ENCODE results near the gene KRTAP9-7.
"Not testable (repeated sequence)": the region's sequence is repeated elsewhere in the genome, so short reads cannot be mapped to it uniquely, and the experiment has no call there.

KRTAP9-7 gene

DNA sequence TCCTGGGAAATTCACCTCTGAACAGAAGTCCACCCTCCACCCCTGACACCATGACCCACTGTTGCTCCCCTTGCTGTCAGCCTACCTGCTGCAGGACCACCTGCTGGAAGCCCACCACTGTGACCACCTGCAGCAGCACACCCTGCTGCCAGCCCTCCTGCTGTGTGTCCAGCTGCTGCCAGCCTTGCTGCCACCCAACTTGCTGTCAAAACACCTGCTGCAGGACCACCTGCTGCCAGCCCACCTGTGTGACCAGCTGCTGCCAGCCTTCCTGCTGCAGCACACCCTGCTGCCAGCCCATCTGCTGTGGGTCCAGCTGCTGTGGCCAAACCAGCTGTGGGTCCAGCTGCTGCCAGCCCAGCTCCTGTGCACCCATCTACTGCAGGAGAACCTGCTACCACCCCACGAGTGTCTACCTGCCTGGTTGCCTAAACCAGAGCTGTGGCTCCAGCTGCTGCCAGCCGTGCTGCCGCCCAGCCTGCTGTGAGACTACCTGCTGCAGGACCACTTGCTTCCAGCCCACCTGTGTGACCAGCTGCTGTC, at the start of gene KRTAP9-7:
TSS of gene KRTAP9-7 (plus strand) at position 51 of the 543 bp plus-strand sequence. CDS start at position 51, 0 bp downstream.
- DNase-seq (ENCODE audit: low read depth in 3 of 3, low spot score in 1 of 3), result not testable (repeated sequence)

GRCh38 chr17:41226051-41226450, 49.4 kb upstream of the KRTAP9-7 start:
- DNase-seq (ENCODE audit: low read depth in 3 of 3, low spot score in 1 of 3), result no peak

- DNase-seq (ENCODE audit: low read depth in 3 of 3, low spot score in 1 of 3), result not testable (repeated sequence)
Measured at GRCh38 chr17:41226598-41227095, 48.9 kb upstream of the KRTAP9-7 start, which contains the start of gene KRTAP9-2. Gene KRTAP9-2 (plus strand): TSS chr17:41226648. CDS start chr17:41226655, 7 bp downstream.

DNA sequence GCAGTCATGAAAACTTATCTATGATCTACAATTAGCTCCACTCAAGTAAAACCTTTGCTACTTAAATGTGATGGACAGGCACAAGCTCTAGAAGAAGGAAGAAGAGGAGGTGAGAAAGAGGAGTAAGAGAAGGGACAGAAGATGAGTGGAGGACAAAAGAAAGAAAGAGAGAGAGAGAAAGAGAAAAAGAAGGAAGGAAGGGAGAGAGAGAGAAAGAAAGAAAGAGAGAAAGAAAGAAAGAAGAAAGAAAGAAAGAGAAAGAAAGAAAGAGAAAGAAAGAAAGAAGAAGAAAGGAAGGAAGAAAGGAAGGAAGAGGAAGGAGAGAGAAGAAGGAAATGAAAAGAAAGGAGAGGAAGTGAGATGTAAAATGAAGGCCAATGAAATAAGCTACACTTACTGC, 45.4 kb upstream of the KRTAP9-7 start:
- no peak for DNase-seq (ENCODE audit: low read depth in 3 of 3, low spot score in 1 of 3)

DNA sequence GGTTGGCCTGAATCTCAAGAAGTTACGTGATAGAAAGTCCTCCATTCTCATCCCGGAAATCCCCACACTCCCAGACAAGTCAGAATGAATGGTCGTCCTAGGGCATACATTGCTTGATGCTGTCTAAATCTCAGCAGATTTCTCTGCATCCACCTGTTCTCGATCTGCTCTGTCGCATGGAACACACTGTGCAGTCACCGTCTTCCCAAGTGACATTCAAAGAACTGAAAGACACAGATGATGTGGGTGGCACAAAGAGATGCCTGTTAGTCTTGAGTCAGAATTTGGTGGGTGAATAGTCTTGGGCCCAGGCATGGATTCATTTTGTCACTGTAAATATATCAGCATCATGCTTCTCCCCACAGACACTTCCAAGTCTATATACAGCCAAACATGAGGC, 43.8 kb upstream of the KRTAP9-7 start:
- DNase-seq (ENCODE audit: low read depth in 3 of 3, low spot score in 1 of 3), result no peak

DNA sequence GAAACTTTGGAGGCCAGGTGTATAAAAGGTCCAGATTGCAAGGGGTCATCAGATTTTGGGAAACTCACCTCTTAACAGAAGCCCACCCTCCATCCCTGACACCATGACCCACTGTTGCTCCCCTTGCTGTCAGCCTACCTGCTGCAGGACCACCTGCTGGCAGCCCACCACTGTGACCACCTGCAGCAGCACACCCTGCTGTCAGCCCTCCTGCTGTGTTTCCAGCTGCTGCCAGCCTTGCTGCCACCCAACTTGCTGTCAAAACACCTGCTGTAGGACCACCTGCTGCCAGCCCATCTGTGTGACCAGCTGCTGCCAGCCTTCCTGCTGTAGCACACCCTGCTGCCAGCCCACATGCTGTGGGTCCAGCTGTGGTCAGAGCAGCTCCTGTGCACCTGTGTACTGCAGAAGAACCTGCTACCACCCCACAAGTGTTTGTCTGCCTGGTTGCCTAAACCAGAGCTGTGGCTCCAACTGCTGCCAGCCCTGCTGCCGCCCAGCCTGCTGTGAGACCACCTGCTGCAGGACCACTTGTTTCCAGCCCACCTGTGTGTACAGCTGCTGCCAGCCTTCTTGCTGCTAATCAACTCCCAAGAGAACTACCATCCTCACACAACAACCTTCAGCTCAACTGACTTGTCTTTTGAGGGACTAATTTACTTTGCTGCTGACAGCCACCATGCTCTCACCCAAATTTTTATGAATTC, 42.9 kb upstream of the KRTAP9-7 start, which contains the start of gene KRTAP9-3:
TSS of gene KRTAP9-3 (plus strand) at position 51 of the 707 bp plus-strand sequence. CDS start at position 104, 53 bp downstream.
- not testable (repeated sequence) for DNase-seq (ENCODE audit: low read depth in 3 of 3, low spot score in 1 of 3)

GRCh38 chr17:41237116-41237515, 38.4 kb upstream of the KRTAP9-7 start:
- DNase-seq (ENCODE audit: low read depth in 3 of 3, low spot score in 1 of 3), result not testable (repeated sequence)

DNA sequence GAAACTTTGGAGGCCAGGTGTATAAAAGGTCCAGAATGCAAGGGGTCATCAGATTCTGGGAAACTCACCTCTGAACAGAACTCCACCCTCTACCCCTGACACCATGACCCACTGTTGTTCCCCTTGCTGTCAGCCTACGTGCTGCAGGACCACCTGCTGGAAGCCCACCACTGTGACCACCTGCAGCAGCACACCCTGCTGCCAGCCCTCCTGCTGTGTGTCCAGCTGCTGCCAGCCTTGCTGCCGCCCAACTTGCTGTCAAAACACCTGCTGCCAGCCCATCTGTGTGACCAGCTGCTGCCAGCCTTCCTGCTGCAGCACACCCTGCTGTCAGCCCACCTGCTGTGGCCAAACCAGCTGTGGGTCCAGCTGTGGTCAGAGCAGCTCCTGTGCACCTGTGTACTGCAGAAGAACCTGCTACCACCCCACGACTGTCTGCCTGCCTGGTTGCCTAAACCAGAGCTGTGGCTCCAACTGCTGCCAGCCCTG, 37.5 kb upstream of the KRTAP9-7 start, which contains the start of gene KRTAP9-8:
TSS of gene KRTAP9-8 (plus strand) at position 51 of the 489 bp plus-strand sequence. CDS start at position 104, 53 bp downstream.
- DNase-seq (ENCODE audit: low read depth in 3 of 3, low spot score in 1 of 3), result not testable (repeated sequence)

DNA sequence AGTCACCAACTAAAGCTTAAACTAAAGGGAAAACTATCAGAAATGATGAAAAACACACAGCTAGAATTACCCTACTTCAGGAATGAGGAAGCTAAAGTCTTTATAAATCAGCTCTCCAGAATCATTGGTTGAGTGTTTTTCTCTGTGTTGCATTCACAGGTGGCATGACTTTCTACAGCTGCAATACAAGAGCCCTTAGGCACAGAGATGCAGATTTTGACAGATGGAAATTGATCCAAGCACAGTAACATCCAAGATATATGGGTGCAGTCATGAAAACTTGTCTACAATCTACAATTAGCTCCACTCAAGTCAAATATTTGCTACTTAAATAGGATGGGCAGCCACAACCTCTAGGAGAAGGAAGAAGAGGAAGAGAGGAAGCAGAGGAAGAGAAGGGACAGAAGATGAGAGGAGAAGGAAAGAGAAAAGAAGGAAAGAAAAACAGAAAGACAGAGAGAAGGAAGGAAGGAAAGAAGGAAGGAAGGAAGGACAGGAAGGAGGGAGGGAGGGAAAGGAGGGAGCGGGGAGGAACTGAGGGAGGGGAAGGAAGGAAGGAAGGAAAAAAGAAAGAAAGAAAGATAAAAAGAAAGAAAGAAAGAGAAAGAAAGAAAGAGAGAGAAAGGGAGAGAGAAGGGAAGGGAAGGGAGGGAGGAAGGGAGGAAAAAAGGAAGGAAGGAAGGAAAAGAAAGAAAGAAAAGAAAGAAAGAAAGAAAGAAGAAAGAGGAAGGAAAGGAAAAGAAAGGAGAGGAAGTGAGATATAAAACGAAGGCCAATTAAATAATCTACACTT, 28.3 kb upstream of the KRTAP9-7 start:
- DNase-seq (ENCODE audit: low read depth in 3 of 3, low spot score in 1 of 3), result not testable (repeated sequence)

DNA sequence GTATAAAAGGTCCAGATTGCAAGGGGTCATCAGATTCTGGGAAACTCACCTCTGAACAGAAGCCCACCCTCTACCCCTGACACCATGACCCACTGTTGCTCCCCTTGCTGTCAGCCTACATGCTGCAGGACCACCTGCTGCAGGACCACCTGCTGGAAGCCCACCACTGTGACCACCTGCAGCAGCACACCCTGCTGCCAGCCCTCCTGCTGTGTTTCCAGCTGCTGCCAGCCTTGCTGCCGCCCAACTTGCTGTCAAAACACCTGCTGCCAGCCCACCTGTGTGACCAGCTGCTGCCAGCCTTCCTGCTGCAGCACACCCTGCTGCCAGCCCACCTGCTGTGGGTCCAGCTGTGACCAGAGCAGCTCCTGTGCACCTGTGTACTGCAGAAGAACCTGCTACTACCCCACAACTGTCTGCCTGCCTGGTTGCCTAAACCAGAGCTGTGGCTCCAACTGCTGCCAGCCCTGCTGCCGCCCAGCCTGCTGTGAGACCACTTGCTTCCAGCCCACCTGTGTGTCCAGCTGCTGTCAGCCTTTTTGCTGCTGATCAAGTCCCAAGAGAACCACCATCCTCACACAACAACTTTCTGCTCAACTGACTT, 25.8 kb upstream of the KRTAP9-7 start, which contains the start of gene KRTAP9-4:
TSS of gene KRTAP9-4 (plus strand) at position 51 of the 604 bp plus-strand sequence. CDS start at position 85, 34 bp downstream.
- DNase-seq (ENCODE audit: low read depth in 3 of 3, low spot score in 1 of 3), result not testable (repeated sequence)

DNA sequence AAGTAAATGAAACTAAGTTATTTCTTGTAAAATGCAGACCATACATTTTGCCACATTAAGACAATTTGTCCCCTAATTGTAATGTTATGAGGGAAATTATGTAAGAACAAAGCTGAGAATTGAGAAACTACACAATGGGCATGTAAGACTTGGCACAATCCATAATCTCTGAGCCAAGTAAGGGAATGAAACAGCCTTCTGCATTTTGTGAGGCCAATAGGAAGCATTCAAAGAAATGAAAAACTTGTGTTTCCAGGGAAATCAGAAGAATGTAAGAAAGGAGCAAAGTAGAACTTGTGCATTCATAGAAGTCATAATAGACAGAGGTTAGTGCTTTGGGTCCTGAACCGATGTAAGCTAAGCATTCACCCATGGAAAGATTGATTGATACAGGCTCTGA, 24.2 kb upstream of the KRTAP9-7 start:
- no peak for DNase-seq (ENCODE audit: low read depth in 3 of 3, low spot score in 1 of 3)

DNA sequence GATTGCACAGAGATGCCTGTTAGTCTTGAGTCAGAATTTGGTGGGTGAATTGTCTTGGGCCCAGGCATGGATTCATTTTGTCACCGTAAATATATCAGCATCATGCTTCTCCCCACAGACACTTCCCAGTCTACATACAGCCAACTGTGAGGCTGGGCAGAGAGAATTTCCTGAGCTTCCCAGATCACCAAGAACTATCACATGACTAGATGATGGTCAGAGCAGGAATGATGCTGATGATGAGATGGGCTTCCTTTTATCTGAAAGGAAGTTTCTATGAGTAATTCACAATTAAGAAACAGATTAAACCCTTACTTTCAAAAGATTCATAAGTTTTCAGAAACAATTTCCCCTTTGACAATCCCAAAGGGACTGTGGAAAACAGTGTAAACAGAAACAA, 20.6 kb upstream of the KRTAP9-7 start:
- DNase-seq (ENCODE audit: low read depth in 3 of 3, low spot score in 1 of 3), result no peak

DNA sequence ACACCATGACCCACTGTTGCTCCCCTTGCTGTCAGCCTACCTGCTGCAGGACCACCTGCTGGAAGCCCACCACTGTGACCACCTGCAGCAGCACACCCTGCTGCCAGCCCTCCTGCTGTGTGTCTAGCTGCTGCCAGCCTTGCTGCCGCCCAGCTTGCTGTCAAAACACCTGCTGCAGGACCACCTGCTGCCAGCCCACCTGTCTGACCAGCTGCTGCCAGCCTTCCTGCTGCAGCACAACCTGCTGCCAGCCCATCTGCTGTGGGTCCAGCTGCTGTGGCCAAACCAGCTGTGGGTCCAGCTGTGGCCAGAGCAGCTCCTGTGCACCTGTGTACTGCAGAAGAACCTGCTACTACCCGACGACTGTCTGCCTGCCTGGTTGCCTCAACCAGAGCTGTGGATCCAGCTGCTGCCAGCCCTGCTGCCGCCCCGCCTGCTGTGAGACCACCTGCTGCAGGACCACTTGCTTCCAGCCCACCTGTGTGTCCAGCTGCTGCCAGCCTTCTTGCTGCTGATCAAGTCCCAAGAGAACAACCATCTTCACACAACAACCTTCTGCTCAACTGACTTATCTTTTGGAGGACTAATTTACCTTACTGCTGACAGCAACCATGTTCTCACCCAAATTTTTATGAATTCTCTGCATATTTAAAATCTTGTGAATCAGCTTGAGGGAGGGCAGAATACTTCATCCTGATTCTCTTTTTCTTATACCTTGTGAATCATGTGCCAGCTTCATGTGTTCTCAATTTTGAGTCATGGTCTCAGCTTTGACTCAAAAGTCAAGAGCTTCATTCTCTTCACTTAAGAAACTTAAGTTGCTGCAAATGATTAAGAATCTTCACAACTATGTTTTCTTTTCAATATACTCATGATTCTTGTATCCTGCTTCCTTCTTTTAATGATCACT, 19.9 kb upstream of the KRTAP9-7 start, which contains the start of gene KRTAP9-9:
TSS of gene KRTAP9-9 (plus strand) at position 4 of the 910 bp plus-strand sequence.
- DNase-seq (ENCODE audit: low read depth in 3 of 3, low spot score in 1 of 3), result not testable (repeated sequence)

DNA sequence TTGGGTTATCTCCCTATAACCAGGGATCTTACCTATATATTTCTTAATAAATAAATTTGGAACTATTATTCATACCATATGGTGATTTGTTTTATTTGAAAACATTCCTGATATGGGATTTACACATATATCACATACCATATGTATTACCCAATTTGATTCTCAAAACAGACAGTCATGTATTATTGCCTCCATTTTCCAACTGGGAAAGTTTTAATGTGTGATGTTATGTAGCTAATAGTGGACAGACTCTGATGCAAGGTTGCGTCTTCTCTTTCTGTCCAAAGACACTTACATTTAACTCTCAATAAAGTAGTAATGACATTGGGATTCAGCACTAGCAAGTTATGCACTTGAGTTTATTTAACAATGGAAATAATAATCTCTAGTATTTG, 19.2 kb upstream of the KRTAP9-7 start:
- no peak for DNase-seq (ENCODE audit: low read depth in 3 of 3, low spot score in 1 of 3)

DNA sequence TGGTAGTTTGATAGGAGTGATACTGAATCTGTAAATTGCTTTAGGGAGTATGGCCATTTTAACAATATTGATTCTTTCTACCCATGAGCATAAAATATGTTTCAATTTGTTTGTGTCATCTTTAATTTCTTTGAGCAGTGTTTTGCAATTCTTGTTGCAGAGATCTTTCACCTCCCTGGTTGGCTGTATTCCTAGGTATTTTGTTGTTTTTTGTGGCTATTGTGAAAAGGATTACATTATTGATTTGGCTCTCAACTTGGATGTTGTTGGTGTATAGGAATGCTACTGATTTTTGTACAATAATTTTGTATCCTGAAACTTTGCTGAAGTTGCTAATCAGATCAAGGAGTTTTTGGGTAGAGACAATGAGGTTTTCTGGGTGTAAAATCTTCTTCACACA, 17.1 kb upstream of the KRTAP9-7 start:
- no peak for DNase-seq (ENCODE audit: low read depth in 3 of 3, low spot score in 1 of 3)

DNA sequence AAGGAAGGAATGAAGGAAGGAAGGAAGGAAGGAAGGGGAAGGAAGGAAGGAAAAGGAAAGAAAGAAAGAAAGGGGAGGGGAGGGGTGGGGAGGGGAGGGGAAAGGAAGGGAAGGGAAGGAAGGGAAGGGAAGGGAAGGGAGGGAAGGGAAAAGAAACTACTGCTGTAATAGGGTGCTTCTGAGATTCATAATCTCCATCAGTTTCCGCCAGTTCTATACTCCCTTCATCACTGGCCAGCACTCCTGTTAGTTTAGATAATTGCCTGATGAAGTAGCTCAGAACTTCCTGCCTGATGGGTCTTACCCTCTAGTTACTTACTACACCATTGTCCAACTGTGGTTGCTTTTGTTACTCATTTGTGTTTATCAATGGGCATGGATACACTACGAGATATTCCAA, 12.3 kb upstream of the KRTAP9-7 start:
- no peak for DNase-seq (ENCODE audit: low read depth in 3 of 3, low spot score in 1 of 3)

DNA sequence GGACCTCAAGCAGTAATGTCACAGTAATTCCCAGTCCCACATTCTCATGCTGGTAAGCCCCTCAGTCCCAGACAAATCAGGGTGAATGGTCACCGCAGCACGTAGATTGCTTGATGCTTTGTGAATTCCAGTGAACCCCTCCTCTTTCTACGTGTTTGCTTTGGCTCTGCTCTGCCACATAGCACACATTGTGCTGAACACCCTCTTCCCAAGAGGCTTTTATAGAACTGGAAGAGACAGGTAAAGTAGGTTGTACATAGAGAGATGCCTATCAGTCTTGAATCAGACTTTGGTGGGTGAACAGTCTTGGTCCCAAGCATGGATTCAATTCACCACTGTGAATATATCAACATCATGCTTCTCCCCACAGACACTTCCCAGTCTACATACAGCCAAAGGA, 10.9 kb upstream of the KRTAP9-7 start:
- no peak for DNase-seq (ENCODE audit: low read depth in 3 of 3, low spot score in 1 of 3)

- no peak for DNase-seq (ENCODE audit: low read depth in 3 of 3, low spot score in 1 of 3)
Measured at GRCh38 chr17:41265078-41265477, 10.4 kb upstream of the KRTAP9-7 start, which contains the start of gene KRTAP9-6. Gene KRTAP9-6 (plus strand): TSS chr17:41265378. CDS start chr17:41265378, 0 bp downstream.

- no peak for DNase-seq (ENCODE audit: low read depth in 3 of 3, low spot score in 1 of 3)
Measured at GRCh38 chr17:41267711-41268110, 7.8 kb upstream of the KRTAP9-7 start.
